HG03520 (cell line): ENCODE data around the gene SCGB1D4.
"Not testable (repeated sequence)": the region's sequence is repeated elsewhere in the genome, so short reads cannot be mapped to it uniquely, and the experiment has no call there.

Experiments used
- ATAC-seq: cut with Tn5 transposase; IDR thresholded peaks from one replicate; pipeline ENCODE4 v1.9.1; 2021; ENCODE audit warnings: mild to moderate bottlenecking, moderate library complexity; ENCODE audit not compliant: unreplicated experiment

The SCGB1D4 gene

DNA sequence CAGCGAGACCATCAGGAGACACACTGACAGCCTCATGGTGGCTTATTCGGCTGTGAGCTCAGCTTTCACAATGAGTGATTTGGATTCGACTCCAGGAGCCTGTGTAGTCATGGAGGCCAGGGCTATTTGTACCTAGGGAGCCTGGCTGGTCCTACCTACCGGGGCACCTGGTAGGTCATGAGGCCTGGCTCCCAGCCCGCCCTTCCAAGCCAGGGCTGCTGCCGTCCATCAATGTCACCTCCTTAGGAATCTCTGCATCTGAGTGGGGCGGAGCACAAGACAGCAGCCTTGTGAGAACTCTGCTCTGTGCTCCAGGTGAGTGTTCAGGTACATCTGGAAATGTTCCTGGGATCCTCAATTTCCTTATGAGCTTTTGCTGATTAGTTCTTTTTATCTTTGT is at the start of gene SCGB1D4:
Gene SCGB1D4, minus strand, starts transcription at position 101 of the 400 bp plus-strand sequence. Its CDS starts 65 bp downstream, at position 36.
- ATAC-seq, result no peak

- no peak for ATAC-seq
Observed at GRCh38 chr11:62345861-62346260, 47.0 kb upstream of the SCGB1D4 start.

GRCh38 chr11:62344210-62344609 is 45.3 kb upstream of the SCGB1D4 start:
- no peak for ATAC-seq

- ATAC-seq, result not testable (repeated sequence)
Observed at GRCh38 chr11:62343646-62344190, 44.8 kb upstream of the SCGB1D4 start.

- no peak for ATAC-seq
Observed at GRCh38 chr11:62341588-62341987, 42.7 kb upstream of the SCGB1D4 start.

DNA sequence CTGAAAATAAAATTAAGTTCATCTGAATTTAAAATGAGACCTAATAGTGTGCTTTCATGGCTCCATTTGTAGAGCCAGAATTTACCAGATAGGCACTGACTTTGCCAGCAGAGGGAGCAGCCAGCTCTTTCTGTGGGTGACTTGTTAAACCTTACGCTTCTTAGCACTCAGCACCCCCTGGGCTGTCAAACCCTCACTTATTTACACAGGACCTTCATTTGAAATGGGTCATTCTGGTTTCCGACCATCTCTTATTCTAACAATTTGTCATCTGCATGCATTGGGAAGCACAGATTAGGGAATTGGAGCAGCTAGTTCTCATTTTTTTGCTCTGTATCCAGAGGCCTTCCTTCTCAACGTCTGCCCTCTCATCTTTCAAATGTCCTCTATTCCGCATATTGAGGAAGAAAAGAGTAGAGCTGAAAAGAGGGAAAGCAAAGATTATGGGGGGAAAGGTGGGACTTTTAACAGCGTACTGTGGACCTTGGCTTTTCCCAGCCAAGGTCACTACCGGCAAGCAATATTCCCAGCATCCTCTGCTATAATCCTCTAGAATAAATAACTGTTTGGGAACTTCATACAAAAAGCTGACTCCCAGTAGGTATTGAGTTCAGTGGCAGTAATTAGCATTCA is 41.5 kb upstream of the SCGB1D4 start:
- no peak for ATAC-seq

- ATAC-seq, result no peak
Observed at GRCh38 chr11:62338218-62338617, 39.3 kb upstream of the SCGB1D4 start.

GRCh38 chr11:62337303-62338181 is 38.7 kb upstream of the SCGB1D4 start, which contains the start of gene ASRGL1:
ASRGL1 (plus strand) TSS chr11:62337448; CDS start chr11:62337978, 530 bp downstream.
- ATAC-seq, result no peak

DNA sequence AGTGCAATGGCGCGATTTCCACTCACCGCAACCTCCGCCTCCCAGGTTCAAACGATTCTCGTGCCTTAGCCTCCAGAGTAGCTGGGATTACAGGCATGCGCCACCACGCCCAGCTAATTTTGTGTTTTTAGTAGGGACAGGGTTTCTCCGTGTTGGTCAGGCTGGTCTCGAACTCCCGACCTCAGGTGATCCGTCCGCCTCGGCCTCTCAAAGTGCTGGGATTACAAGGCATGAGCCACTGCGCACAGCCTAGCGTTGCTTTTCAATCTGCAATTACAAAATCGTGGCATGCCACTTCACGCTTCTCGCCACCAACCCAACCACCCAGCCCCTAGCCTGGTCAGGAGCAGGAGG is 38.1 kb upstream of the SCGB1D4 start:
- not testable (repeated sequence) for ATAC-seq

DNA sequence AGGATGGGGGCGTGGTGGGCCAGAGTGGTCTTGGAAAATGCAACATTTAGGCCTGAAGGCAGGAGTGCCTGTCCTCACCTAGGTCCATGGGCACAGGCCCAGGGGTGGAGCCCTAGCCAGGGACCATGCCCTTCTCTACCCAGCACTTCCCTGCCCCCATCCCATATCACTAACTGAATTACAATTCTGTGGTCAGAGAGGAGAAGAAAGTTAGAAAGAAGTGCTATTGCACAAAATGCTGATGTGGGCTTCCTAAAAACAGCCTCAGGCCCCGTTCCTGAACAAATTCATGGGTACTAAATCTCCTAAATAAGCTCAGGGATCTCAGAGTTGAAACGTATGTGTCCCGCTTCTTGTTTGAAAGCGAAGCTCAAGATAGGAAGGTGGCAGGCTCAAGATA is 34.9 kb upstream of the SCGB1D4 start:
- no peak for ATAC-seq

DNA sequence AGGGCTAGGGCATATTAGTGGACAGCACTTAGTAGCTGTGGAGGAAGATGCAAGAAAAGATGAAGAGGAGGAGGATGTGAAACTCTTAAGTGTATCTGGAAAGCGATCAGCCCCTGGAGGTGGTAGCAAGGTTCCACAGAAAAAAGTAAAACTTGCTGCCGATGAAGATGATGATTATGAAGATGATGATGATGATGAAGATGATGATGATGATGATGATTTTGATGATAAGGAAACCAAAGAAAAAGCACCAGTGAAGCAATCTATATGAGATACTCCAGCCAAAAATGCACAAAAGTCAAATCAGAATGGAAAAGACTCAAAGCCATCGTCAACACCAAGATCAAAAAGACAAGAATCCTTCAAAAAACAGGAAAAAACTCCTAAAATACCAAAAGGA is 32.4 kb upstream of the SCGB1D4 start:
- ATAC-seq, result not testable (repeated sequence)

GRCh38 chr11:62327541-62327940 is 28.7 kb upstream of the SCGB1D4 start:
- ATAC-seq, result not testable (repeated sequence)

- ATAC-seq, result not testable (repeated sequence)
Observed at GRCh38 chr11:62326719-62327118, 27.8 kb upstream of the SCGB1D4 start.

GRCh38 chr11:62325781-62326180 is 26.9 kb upstream of the SCGB1D4 start:
- ATAC-seq, result not testable (repeated sequence)

DNA sequence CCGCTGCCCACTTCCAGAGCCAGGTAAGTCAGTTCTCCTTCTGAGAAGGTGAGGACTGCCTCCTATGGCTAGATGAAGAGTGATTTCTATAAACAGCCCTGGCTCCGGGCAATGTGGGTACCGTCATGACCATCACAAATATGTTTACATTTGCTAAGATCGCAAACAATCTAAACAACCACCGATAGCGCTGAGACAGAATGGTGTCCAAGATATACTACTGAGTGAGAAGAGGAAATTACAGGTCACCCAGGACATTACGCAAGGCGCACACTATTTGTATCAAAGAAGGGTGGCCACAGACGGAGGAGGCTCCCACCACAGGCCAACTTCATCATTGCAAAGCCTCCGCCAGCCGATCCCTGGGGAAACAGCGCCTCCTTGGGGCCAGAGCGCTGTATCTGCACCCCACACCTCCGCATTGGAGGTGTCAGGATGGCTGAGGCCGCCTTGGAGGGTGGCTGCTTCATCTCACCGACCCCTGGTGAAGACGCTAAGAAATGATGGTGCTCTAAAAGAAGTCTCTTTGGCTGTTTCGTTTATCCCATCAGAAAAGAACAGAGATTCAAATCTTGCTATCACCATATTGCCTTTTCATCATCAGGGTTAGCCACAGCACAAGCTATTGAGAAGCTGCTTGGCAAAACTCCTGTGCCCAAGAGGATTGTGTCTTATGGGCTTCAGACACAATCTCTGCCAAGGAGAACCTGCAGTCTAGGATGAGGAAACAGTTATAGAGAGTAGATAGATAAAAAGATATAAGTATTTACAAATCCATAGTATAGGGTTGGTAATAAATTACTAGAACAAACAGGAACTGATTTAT is 26.1 kb upstream of the SCGB1D4 start:
- no peak for ATAC-seq

- ATAC-seq, result no peak
Observed at GRCh38 chr11:62322524-62322923, 23.6 kb upstream of the SCGB1D4 start.

GRCh38 chr11:62315431-62315830 is 16.6 kb upstream of the SCGB1D4 start:
- ATAC-seq, result no peak

DNA sequence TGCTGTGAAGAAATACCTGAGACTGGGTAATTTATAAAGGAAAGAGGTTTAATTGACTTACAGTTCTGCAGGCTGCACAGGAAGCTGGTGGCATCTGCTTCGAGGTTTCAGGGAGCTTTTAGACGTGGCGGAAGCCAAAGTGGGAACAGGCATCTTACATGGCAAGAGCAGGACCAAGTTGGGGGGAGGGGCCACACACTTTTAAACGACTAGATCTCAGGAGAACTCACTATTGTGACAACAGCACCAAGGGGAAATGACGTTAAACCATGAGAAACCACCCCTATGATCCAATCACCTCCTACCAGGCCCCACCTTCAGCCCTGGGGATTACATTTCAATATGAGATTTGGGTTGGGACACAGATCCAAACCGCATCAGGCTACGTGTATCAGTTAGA is 11.1 kb upstream of the SCGB1D4 start:
- no peak for ATAC-seq

GRCh38 chr11:62307950-62308349 is 9.1 kb upstream of the SCGB1D4 start:
- ATAC-seq, result no peak

- no peak for ATAC-seq
Observed at GRCh38 chr11:62306227-62306626, 7.4 kb upstream of the SCGB1D4 start.

- no peak for ATAC-seq
Observed at GRCh38 chr11:62295504-62295903, 3.4 kb downstream of the SCGB1D4 start.
